ENCODE data around the gene CD300LG.
A peak's percentile ranks its signal among the peaks of the same experiment; 100 is the strongest.
"Not testable (repeated sequence)": the region's sequence is repeated elsewhere in the genome, so short reads cannot be mapped to it uniquely, and the experiment has no call there.

The CD300LG gene

GRCh38 chr17:43823350-43824084 lies 23.5 kb upstream of the CD300LG start:
- no peak for DNase-seq (ENCODE audit: low read depth in 2 of 2)

DNA sequence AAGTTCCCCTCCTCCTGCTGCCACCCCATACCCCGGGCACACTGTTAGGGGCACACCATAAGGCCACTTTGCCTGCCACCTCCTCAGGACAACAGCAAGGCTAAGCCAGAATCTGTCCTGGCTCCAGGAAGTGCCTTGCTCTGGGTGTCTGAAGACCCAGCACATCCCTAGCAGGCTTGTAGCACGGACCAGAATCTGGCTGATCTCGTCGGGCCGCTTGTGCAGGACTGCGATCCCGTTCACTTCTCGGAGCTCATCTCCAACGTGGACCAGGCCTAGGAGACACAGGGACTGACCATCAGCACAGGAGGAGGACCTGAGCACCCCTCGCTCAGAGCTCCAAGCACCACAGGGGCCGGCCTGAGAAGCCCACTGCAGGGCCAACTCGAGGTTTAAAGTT lies 21.4 kb upstream of the CD300LG start:
- no peak for DNase-seq (ENCODE audit: low read depth in 2 of 2)

- no peak for DNase-seq (ENCODE audit: low read depth in 2 of 2)
Observed at GRCh38 chr17:43826206-43826605, 20.8 kb upstream of the CD300LG start.

- no peak for DNase-seq (ENCODE audit: low read depth in 2 of 2)
Observed at GRCh38 chr17:43827596-43827995, 19.4 kb upstream of the CD300LG start.

DNA sequence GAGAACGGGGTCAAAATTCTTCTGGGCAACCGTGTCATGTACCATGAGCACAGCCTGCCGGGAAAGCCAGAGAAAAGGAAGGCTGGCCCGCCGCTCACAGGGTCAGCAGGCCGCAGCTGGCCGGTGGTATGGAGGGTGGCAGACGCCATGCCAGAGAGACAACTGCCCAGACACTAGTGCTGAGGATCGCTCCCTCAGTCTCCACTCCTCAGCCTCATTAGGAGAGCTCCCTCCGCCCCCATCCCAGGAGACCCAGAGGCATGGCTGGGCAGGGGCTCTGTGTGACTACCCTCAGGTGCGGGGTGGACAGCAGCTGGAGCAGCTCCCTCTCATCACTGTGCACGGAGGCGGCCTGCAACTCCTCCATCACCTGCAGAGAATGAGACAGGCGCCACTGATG lies 17.2 kb upstream of the CD300LG start:
- no peak for DNase-seq (ENCODE audit: low read depth in 2 of 2)

DNA sequence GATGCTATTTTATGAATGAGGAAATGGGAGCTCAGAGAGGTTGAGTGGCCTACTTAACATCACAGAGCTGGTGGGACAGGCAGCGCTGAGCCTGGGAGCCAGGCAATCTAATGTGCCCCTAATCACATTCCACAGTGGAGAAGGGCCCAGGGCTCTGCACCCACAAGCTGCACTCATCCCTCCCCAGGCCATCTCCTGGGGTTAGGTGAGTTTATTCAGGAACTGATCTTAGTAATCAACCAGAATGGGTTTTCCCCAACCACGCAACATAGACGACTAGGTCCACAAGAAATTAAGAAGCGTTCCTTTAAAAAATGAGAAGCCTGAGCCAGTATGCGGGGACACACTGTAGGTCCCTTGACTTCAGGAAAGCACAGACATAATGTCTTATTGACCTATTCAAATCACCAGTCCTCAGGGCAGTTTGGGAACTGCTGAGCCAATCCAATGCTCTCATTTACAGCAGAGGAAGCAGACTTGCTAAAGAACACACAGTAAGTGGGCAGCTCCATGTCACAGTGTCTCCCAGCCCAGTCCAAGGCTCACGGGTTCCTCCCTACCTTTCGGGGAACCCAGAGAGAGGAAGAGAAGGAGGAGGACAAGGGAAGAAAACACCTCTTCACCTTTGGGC lies 16.4 kb upstream of the CD300LG start:
- DNase-seq (ENCODE audit: low read depth in 2 of 2), result no peak

GRCh38 chr17:43831633-43832032 lies 15.3 kb upstream of the CD300LG start:
- no peak for DNase-seq (ENCODE audit: low read depth in 2 of 2)

- DNase-seq (ENCODE audit: low read depth in 2 of 2), result no peak
Observed at GRCh38 chr17:43832168-43832975, 14.6 kb upstream of the CD300LG start.

DNA sequence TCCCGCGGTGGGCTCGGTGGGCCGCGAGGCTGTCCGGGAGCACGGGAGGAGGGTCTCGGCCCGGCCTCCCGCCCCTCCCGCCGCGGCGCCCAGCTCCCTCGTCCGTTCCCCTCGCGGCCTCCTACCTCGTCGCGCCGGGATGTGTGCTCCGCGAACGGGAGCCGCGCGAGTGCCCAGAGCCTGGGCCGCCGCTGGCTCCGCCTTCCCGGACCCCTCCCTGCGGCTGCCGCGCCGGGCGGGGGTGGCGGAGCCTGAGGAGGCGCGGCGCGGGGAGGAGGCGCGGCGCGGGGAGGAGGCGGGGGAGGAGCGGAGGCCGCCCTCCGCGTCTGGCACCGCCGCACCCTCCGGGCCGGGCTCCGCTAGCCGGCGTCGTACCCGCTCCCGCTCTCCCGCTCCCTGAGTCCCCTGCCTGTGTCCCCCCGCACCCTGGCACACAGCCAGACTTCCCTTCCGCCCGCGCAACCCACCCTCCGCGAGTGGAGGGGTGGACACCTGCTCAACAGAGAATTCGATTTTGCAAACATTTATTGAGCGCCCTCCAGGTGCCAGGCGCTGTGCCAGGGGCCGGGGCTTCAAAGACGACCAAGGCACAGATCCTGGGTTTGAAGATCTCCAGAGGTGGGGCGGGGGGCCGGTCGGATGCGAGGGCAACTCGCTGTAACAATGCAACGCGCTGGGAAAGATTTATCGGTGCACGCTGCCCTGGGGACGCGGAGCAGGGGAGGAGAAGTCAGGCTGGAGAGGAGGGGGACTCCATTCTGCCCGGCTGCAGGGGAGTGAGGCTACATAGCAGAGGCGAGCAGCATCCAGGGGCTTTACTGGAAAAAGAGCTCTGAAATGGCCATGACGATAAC lies 13.8 kb upstream of the CD300LG start, which contains the start of gene MPP3:
MPP3 (minus strand) TSS at position 171 of the 854 bp plus-strand sequence. CDS start 1,240 bp downstream, outside the sequence.
- peak in 1 of 2 donors; percentile 16 for DNase-seq (ENCODE audit: low read depth in 2 of 2)

- no peak for DNase-seq (ENCODE audit: low read depth in 2 of 2)
Observed at GRCh38 chr17:43834106-43834505, 12.9 kb upstream of the CD300LG start.

DNA sequence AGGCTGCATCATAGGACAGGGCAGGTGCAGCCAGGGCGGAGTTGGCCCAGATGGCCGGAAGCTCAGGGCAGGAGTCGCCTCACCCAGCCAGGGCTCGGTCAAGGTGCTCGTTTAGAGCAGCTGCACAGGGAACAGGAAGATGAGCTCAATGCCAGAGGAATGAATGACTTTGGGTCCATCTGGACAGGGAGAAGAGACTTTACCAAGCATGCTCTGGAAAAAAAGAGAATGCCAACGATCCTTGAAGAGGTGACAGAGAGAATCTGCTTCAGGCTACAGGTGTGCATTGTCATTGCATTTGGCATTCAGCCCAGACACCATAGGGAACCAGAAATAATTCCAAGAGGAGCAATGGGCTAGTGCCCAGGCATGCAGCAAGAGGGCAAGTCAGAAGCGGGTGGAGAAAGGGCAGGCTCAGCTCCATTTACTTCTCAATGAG lies 7.3 kb upstream of the CD300LG start:
- no peak for DNase-seq (ENCODE audit: low read depth in 2 of 2)

DNA sequence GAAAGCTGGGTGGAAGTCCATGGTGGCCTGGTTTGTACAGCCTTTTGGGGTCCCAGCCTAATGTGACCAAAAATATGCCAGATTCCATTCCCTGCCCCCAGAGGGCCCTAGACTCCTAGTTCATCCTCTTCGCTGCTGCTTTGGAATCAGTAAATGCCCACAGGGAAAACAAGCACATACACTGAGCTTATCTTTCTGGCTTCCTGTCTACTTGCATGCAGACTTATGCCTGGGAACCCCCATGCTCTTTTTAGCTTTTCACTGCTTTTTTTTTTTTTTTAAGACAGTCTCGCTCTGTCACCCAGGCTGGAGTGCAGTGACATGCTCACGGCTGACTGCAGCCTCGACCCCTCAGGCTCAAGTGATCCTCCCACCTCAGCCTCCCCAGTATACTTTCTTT lies 6.2 kb upstream of the CD300LG start:
- DNase-seq (ENCODE audit: low read depth in 2 of 2), result no peak

DNA sequence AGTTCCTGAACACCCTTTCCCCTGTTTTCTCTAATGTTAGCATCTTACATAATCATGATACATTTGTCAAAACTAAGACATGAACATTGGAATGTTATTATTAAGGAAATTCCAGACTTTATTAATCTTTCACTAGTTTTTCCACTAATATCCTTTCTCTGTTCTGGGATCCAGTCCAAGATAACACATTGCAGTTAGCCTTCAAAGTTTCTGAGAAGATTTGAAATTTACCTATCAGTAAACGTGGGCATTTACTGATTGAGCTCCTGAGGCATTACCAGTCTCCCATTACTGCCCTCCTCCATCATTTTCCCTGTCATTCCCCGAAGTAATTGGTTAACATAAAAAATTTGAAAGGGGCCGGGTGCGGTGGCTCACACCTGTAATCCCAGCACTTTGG lies 5.7 kb upstream of the CD300LG start:
- DNase-seq (ENCODE audit: low read depth in 2 of 2), result no peak

GRCh38 chr17:43842091-43842974 lies 4.6 kb upstream of the CD300LG start:
- not testable (repeated sequence) for DNase-seq (ENCODE audit: low read depth in 2 of 2)

GRCh38 chr17:43842975-43843325 lies 4.0 kb upstream of the CD300LG start:
- DNase-seq (ENCODE audit: low read depth in 2 of 2), result no peak

DNA sequence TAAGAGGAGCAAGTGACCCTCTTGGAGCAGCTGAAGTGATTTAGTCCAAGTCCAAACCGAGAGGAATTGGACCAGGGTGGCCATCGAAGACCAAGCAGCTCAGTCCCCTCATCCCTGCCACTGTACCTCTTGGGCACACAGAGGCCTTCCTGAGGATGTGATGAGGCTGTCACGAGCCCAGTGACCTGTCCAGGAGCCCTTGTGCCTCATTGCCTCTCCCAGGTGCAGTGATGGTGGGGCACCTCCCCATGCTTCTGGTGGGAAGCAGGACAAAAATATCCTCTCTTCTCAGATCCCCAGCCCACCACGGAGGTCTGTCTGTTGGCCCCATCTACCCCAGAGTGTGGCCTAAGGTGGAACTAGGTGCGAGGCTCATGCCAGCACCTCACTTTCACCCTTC lies 2.7 kb upstream of the CD300LG start:
- no peak for DNase-seq (ENCODE audit: low read depth in 2 of 2)

DNA sequence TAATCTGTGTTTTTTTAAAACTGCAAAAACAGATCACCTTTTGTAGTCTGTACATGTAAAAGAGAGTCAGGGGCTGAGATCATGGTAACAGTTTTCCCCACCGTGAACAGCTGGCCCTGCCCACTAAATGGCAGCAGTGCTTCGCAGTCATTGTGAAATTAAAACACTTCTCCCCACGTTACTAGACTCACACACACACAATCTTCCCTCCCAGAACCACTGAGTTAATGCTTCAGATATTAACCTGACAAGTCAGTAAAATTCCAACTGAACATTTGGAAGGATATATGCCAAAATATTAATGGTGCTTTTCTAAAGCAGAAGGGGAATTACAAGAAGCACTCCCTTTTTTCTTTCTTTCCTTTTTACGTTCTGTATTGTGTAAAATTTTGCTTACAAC lies 1.2 kb upstream of the CD300LG start:
- no peak for DNase-seq (ENCODE audit: low read depth in 2 of 2)

GRCh38 chr17:43846221-43846712 lies 709 bp upstream of the CD300LG start:
- DNase-seq (ENCODE audit: low read depth in 2 of 2), result peak; percentile 56 to 74

DNA sequence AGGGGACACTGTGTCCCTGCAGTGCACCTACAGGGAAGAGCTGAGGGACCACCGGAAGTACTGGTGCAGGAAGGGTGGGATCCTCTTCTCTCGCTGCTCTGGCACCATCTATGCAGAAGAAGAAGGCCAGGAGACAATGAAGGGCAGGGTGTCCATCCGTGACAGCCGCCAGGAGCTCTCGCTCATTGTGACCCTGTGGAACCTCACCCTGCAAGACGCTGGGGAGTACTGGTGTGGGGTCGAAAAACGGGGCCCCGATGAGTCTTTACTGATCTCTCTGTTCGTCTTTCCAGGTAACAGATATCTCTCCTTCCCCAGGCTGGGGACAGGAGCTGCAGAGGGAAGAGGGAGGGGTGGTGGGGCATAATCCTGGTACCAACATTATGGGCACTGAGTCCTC lies 1.6 kb downstream of the CD300LG start:
- no peak for DNase-seq (ENCODE audit: low read depth in 2 of 2)

DNA sequence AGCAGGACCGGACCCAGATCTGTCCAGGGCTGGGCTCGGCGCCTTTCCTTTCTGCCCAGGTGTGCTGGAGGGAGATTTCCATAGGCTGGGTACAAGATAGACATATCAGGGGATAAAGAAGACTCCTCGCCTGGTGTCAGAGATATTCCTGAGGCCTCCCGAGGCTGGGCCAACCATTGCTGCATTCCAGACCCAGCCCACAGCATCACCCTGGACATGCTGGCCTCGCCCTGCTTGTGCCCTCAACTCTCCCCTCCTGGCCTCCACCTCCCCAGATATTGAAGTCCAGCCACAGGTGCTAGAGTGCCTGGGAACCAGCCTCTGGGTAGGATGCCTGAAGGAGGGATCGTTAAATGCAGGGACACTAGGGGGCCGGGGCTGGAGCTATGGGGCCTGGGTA lies 2.1 kb downstream of the CD300LG start:
- no peak for DNase-seq (ENCODE audit: low read depth in 2 of 2)

DNA sequence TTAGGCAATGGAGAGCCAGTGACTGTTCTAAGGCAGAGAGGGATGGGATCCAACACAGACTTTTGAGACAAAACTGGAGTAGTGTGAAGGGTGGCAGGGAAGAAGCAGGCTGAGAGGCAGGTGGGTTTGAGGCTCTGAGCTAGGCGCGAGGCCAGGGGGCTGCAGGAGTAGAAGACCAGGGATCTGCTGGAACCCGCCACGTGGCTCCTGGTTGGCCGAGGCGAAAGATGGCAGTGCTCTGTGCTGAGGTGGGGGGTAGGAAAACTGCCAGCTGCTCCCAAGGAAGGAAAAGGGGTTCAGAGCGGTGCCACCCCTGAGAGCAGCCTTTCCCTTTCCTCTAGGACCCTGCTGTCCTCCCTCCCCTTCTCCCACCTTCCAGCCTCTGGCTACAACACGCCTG lies 5.6 kb downstream of the CD300LG start:
- no peak for DNase-seq (ENCODE audit: low read depth in 2 of 2)
